ENCODE results near the gene XRRA1.

DNA sequence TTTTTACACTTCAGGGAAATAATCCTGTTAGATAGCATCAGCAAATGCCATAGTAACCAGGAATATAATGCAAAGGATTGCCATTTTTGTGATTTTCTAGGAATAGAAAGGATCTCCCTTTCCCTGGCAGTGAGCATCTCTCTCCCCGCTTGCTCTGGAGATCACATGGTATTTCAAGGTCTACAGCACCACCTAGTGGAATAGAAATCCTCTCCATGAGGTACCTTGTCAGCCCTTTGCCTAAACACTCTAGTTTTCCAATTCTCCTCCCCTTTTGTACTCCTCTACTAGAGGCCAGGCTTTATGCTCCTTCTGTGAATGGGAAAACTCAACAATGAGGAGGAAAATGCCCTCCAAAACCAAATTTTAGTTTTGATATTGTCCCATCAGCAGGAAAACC lies 78.4 kb downstream of the XRRA1 start:
- TF ChIP-seq POLR2A (IDR thresholded peaks at IDR 0.05) (no peak), EP300 (IDR thresholded peaks at IDR 0.05) (no peak)
- TF ChIP-seq, protein P1, sequence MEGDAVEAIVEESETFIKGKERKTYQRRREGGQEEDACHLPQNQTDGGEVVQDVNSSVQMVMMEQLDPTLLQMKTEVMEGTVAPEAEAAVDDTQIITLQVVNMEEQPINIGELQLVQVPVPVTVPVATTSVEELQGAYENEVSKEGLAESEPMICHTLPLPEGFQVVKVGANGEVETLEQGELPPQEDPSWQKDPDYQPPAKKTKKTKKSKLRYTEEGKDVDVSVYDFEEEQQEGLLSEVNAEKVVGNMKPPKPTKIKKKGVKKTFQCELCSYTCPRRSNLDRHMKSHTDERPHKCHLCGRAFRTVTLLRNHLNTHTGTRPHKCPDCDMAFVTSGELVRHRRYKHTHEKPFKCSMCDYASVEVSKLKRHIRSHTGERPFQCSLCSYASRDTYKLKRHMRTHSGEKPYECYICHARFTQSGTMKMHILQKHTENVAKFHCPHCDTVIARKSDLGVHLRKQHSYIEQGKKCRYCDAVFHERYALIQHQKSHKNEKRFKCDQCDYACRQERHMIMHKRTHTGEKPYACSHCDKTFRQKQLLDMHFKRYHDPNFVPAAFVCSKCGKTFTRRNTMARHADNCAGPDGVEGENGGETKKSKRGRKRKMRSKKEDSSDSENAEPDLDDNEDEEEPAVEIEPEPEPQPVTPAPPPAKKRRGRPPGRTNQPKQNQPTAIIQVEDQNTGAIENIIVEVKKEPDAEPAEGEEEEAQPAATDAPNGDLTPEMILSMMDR (IDR thresholded peaks at IDR 0.05), result no peak

Data from ovary (tissue), 3 donors.